GM12892 (cell line): Measurements from ENCODE around the gene MAPK8IP3.

Experiments
- DNase-seq: peaks from one replicate; pipeline ENCODE4 v3.0.0; 2011; ENCODE audit not compliant: insufficient read length
- FAIRE-seq: peaks from 2 replicates; lab custom pipeline; 2011; peaks lifted over from hg19 to GRCh38; lab: Jason Lieb, UNC
- POLR2A ChIP-seq: IDR thresholded peaks from 2 replicates; pipeline ENCODE4 v1.6.1; 2011; ENCODE audit warnings: low read depth, low read length, control low read depth
- POLR2AphosphoS5 ChIP-seq: IDR thresholded peaks from 2 replicates; pipeline ENCODE4 v1.6.1; 2011; ENCODE audit warnings: low read depth, low read length, control low read depth
- TAF1 ChIP-seq: IDR thresholded peaks from 2 replicates; pipeline ENCODE4 v1.6.1; 2011; ENCODE audit warnings: low read depth, mild to moderate bottlenecking, control low read depth, low read length, borderline replicate concordance

The MAPK8IP3 gene

DNA sequence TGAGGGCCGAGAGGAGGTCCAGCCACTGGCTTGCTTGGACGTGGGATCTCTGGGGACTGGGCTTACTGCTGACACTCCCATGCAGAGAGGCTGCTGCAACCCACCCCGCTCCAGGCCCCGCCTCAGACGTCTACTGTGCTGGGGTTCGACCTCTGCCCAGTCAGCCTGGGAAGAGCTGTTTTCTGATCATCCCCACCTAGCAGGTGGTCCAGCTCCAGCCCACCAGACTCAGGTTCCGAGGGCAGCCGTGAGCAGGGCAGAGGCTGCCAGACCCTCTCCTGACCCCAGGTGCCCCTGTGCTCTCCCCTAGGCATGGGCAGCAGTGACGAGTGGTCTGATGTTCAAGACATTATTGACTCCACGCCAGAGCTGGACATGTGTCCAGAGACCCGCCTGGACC lies 41.9 kb downstream of the MAPK8IP3 start:
- TF ChIP-seq POLR2A (no peak), TAF1 (no peak), POLR2AphosphoS5 (no peak)
- no peak for FAIRE-seq
- no peak for DNase-seq

DNA sequence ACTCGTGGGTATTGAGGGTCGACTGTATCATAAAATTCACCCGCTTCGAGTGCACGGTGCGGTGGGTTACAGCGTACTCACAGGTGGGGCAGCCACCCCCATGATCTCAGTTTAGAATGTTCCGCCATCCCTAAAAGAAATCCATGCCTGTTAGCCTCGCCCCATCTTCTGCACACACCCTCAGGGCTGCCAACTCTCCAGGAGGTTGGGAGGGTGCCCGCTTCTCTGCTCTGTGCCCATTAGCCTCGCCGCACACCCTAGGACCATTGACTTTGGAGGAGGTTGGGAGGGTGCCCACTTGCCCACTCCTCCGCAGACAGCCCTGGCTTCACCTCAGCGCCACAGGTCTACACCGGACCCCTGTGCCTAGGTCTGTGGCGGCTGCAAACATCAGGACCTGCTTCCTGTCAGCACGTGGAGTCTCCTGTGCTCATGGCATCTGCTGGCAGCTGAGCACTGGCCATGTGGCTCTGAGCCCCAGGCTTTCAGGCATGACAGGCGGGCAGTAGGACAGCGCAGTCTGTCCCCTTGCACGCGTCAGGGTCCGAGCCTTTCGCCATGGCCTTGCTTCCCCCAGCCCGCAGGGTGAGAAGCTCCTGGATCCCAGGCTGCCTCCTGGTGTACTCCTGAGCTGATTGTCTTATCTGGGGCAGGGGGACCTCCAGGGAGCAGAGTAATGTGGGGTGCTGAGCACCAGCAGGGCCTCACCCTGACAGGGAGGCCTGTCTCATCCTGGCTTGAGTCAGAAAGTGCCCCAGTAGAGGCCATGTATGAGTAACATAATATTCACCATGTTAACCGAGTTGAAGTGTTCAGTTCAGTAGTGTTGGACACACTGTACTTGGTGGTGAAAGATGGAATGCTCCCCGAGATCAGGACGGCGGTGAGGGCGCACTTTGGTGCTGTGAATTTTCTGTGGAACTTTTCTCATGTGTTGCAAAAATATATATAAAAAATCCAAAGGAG lies 43.4 kb downstream of the MAPK8IP3 start:
- no peak for TF ChIP-seq POLR2A
- no peak for TF ChIP-seq TAF1
- TF ChIP-seq POLR2AphosphoS5 = no peak
- FAIRE-seq = no peak
- no peak for DNase-seq

DNA sequence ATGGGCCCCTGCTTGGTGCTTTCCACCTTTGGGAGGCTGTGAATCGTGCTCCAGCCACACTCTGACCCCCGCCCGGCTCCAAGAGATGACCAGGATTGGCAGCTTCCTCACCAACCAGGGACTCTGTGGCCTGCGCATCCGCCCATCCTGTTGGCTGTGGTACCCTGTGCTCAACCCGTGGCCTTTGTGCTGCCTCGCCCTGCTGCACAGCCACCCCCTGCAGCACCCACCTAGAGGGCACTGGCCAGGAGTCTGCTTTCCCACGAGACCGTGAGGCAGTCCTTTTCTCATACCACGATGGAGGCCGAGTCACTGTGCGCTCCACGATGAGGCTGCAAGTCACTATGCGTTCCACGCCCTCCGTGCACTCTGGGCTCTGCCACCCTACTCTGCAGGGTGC lies 46.0 kb downstream of the MAPK8IP3 start:
- no peak for DNase-seq
- FAIRE-seq = no peak
- TF ChIP-seq POLR2AphosphoS5 (no peak), TAF1 (no peak), POLR2A (no peak)

DNA sequence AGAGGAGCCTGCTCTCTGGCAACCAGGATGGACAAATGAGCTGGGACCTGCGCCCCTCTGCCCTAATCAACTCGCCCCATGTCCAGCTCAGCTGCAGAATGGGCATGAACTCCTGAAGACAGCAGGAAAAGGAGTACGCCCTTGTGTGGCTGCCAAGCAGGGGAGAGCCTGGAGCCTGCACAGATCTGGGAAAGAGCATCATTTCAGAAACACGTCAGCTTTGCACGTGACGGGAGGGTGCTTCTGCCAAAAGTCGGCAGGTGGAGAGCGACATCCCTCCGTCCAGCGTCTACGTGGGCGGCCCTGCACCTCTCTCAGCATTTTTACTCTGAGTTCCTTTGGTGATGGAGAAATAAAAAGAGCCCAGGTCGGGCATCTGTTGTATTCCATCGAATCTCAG lies 46.9 kb downstream of the MAPK8IP3 start:
- DNase-seq (no peak), FAIRE-seq (no peak)
- TF ChIP-seq POLR2AphosphoS5 (no peak), POLR2A (no peak), TAF1 (no peak)

DNA sequence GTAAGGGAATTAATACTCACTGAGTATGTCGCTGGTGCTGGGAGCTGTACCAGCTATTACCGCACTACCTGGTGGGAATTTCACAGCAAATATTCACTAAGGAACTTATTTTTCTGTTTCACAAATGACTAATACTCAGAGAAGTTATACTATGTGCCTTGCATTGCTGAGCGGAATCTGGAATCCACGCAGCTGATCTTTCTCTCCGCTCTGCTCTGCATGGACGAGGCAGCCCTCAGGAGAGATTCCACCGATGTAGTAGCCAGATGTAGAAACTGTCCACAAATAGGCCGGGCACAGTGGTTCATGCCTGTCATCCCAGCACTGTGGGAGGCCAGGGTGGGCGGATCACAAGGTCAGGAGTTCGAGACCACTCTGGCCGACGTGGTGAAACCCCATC lies 48.2 kb downstream of the MAPK8IP3 start:
- no peak for FAIRE-seq
- TF ChIP-seq POLR2AphosphoS5 (no peak), POLR2A (no peak), TAF1 (no peak)
- no peak for DNase-seq

DNA sequence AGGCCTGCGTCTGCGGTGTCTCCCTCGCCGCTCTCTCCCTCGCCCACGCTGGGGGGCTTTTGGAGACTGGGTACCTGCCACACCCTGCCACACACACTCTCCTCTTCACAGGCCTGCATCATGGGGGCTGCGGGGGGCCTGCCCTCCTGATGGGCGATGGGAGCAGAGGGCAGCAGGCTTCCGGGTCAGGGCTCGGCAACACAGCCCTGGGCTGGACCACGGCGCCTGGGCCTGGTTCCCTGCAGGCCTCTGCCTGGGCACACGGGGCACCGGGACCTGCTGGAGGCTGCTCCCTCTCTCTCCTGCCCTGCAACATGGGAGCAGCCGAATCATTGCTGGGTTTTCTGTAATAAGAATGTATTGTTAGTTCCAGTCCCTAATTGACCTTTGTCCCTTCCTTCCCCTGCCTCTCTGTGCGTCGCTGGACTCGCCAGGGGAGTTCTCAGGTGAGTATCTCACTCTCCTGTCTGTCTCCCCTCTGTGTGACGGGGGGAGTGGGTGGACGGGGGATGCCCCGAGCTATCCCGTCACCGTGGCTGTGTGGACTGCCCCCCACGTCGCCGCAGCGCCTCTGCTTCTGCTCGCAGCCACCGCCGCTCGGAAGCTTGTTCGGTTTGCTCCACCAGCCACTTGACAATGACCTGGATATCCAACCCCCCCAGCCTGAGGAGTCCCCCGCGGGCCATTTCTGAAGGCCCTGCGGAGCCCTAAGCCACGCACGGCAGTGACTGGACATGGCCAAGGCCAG lies 51.9 kb downstream of the MAPK8IP3 start:
- TF ChIP-seq TAF1 (no peak), POLR2A (no peak)
- FAIRE-seq = no peak
- no peak for DNase-seq

DNA sequence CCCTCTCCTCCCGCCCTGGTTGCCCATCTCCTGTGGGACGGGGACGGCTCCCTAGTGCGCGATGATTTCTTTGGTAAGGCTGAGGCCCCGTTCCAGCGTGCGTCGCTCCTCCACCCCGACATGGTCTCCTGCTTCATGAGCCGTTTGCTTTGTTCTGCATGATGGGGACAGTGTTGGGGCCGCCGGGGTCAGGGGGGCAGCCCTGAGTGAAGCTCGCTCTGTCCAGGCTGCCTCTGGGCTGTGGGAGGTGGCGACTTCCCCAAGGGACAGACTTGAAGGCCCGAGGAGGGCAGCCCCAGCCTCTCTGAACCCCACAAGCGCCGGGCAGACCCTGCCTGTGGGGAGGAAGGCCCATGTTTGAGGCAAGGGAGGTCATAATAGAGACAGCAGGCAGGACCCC lies 52.9 kb downstream of the MAPK8IP3 start:
- DNase-seq (no peak), FAIRE-seq (no peak)
- no peak for TF ChIP-seq POLR2A
- TF ChIP-seq TAF1 = no peak
- no peak for TF ChIP-seq POLR2AphosphoS5

DNA sequence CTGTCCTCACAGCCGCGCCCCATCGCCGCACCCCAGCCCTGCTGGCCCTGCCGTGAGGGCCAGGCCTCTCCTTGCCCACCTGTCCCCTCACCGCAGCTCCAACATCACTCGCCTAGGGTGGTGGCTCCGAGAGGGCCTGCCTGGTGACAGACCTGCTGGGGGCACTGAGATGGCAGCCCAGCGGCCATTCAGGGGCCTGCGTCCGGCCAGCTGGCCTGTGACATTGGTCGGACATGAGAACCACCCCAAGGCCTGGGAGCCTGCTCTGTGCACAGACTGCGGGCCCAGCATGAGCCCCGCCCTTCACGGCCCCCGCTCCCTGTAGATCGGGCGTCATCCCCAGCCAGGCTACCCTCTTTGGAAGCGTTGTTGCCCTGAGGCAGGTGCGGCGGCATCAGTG lies 53.5 kb downstream of the MAPK8IP3 start:
- TF ChIP-seq POLR2A (no peak), TAF1 (no peak), POLR2AphosphoS5 (no peak)
- FAIRE-seq (no peak), DNase-seq (no peak)

DNA sequence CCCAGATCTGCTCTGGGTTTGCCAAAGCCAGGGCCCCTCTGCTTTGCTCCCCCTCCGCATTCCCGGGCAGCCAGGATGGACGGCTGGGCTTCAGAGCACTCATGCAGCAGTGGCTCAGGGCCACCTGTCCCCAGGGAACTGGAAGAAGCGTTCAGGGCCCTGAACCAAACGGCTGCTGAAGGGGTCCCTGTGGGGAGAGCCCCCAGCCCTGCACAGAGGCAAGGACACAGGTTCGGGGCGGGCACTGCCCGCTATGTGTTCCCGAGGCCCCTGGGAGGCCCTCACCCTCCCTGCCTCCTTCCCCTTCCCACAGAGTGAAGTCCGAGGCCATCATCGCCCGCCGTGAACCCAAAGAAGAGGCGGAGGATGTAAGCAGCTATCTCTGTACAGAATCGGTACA lies 54.9 kb downstream of the MAPK8IP3 start:
- no peak for FAIRE-seq
- DNase-seq = no peak
- TF ChIP-seq POLR2A = no peak
- TF ChIP-seq POLR2AphosphoS5 = no peak
- no peak for TF ChIP-seq TAF1

DNA sequence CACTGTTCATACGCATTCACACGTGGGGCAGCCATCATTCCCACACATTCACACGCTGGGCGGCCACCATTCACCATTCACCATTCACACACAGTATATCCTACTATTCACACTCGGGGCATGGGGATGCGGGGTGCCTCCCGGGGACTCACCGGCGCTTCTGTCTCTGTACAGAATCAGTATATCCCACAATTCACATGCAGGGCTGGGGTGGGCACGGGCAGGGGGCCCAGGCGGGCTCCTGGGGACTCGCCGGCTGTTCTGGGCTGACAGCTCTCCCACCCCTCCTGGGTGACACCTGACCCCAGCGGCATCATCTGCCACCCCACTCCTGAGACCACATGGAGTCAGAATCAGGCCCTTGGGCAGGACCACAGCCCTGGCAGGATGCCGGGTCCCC lies 55.8 kb downstream of the MAPK8IP3 start:
- TF ChIP-seq TAF1 (no peak), POLR2A (no peak), POLR2AphosphoS5 (no peak)
- DNase-seq (no peak), FAIRE-seq (no peak)

DNA sequence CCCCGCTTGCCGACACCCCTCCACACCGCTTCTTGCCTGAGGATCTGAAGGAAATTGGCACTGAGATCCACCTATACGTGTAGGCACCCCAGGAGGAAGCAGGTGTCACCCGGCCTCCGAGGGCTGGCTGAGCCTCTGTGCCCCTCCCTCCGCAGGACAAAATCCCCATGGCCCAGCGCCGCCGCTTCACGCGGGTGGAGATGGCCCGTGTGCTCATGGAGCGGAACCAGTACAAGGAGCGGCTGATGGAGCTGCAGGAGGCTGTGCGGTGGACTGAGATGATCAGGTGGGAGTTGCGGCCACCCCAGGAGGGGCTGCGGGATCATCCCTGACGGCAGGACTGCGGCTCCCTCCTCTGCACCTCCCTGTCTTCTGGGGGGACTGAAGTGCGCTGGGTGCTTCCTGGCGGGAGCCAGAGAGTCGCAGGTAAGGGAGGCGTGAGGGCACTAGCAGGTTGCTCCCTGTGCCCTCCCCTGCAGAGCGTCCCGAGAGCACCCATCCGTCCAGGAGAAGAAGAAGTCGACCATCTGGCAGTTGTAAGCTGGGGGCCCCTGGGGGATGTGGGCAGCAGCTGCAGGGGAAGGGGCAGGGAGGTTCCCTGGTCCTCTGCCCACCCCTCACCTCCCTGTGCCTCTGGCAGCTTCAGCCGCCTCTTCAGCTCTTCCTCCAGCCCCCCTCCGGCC lies 56.3 kb downstream of the MAPK8IP3 start:
- no peak for FAIRE-seq
- no peak for TF ChIP-seq POLR2A
- no peak for TF ChIP-seq TAF1
- TF ChIP-seq POLR2AphosphoS5 = no peak

More for the DNA sequence above, 56.3 kb downstream of the MAPK8IP3 start:
- DNase-seq = no peak
